KMS-11 (cell line): ENCODE results near the gene NPL.

ENCODE experiments used
- H2AFZ ChIP-seq: fragments of 200-600 bp; sonication (generic); 2 replicates; pipeline ENCODE4 v1.6.1; 2016; ENCODE audit warnings: antibody characterized with exemption, mixed run types, low read depth
- H3K27ac ChIP-seq: fragments of 200-600 bp; sonication (generic); 2 replicates; pipeline ENCODE4 v1.6.1; 2016; ENCODE audit warnings: mild to moderate bottlenecking, mixed run types
- H3K27me3 ChIP-seq: fragments of 200-600 bp; sonication (generic); 2 replicates; pipeline ENCODE4 v1.6.1; 2017; ENCODE audit warnings: mild to moderate bottlenecking, low read depth, mixed run types, moderate library complexity; ENCODE audit not compliant: insufficient read depth
- H3K36me3 ChIP-seq: fragments of 200-600 bp; sonication (generic); 2 replicates; pipeline ENCODE4 v1.6.1; 2017; ENCODE audit warnings: mild to moderate bottlenecking, mixed run types; ENCODE audit not compliant: insufficient read depth
- H3K4me1 ChIP-seq: fragments of 200-600 bp; sonication (generic); 2 replicates; pipeline ENCODE4 v1.6.1; 2016; ENCODE audit warnings: mild to moderate bottlenecking, low read depth, mixed run types; ENCODE audit not compliant: poor library complexity, severe bottlenecking
- H3K4me2 ChIP-seq: fragments of 200-600 bp; sonication (generic); 2 replicates; pipeline ENCODE4 v1.7.0; 2016; ENCODE audit warnings: mild to moderate bottlenecking, mixed run types
- H3K4me3 ChIP-seq: fragments of 200-600 bp; sonication (generic); IDR thresholded peaks from 2 replicates; pipeline ENCODE4 v1.6.1; 2017; ENCODE audit warnings: low read depth, low read length, mixed read lengths; ENCODE audit not compliant: insufficient read depth
- H3K79me2 ChIP-seq: fragments of 200-600 bp; sonication (generic); 2 replicates; pipeline ENCODE4 v1.6.1; 2016; ENCODE audit warnings: low read depth, mixed run types; ENCODE audit not compliant: insufficient read depth
- H3K9ac ChIP-seq: fragments of 200-600 bp; sonication (generic); 2 replicates; pipeline ENCODE4 v1.6.1; 2016; ENCODE audit warnings: mild to moderate bottlenecking, mixed run types
- H4K20me1 ChIP-seq: fragments of 200-600 bp; sonication (generic); 2 replicates; pipeline ENCODE4 v1.6.1; 2016; ENCODE audit warnings: mild to moderate bottlenecking, mixed run types; ENCODE audit not compliant: insufficient read depth
- CTCF ChIP-seq: fragments of 200-600 bp; sonication (generic); conservative IDR thresholded peaks from 2 replicates; pipeline ENCODE4 v1.6.1; 2017; ENCODE audit warnings: low read depth, mild to moderate bottlenecking, antibody characterized with exemption, low read length, moderate library complexity, mixed read lengths

Gene NPL

GRCh38 chr1:182803846-182804245, 14.3 kb downstream of the NPL start:
- no peaks in the 10 kb centered on the region for H3K79me2 ChIP-seq
- no peak overlapping the region for H3K4me3 ChIP-seq
- H4K20me1 ChIP-seq, result no peaks in the 10 kb centered on the region
- H3K36me3 ChIP-seq, result no peaks in the 10 kb centered on the region
- H3K4me2 ChIP-seq, result no peak overlapping the region
- no peak for TF ChIP-seq CTCF
- H3K9ac ChIP-seq, result no peak overlapping the region
- no peak overlapping the region for H3K27ac ChIP-seq
- H3K4me1 ChIP-seq, result no peaks in the 10 kb centered on the region
- H2AFZ ChIP-seq, result no peak overlapping the region
- H3K27me3 ChIP-seq, result no peaks in the 10 kb centered on the region

GRCh38 chr1:182806015-182806678, 16.6 kb downstream of the NPL start:
- H3K36me3 ChIP-seq, result no peaks in the 10 kb centered on the region
- no peak overlapping the region for H2AFZ ChIP-seq
- H3K4me2 ChIP-seq, result no peak overlapping the region
- no peaks in the 10 kb centered on the region for H3K79me2 ChIP-seq
- H3K27me3 ChIP-seq, result no peaks in the 10 kb centered on the region
- H3K27ac ChIP-seq, result no peak overlapping the region
- no peaks in the 10 kb centered on the region for H4K20me1 ChIP-seq
- no peaks in the 10 kb centered on the region for H3K4me1 ChIP-seq
- no peak overlapping the region for H3K9ac ChIP-seq
- no peak for TF ChIP-seq CTCF
- H3K4me3 ChIP-seq, result no peak overlapping the region

- H3K4me2 ChIP-seq, result no peak overlapping the region
- no peaks in the 10 kb centered on the region for H3K4me1 ChIP-seq
- no peaks in the 10 kb centered on the region for H3K79me2 ChIP-seq
- H2AFZ ChIP-seq, result no peak overlapping the region
- TF ChIP-seq CTCF, result no peak
- no peak overlapping the region for H3K27ac ChIP-seq
- no peaks in the 10 kb centered on the region for H4K20me1 ChIP-seq
- no peaks in the 10 kb centered on the region for H3K27me3 ChIP-seq
- H3K4me3 ChIP-seq, result no peak overlapping the region
- H3K9ac ChIP-seq, result no peak overlapping the region
- no peaks in the 10 kb centered on the region for H3K36me3 ChIP-seq
Measured at GRCh38 chr1:182807907-182808306, 18.3 kb downstream of the NPL start.

GRCh38 chr1:182809414-182809957, 19.9 kb downstream of the NPL start:
- no peak overlapping the region for H3K4me3 ChIP-seq
- no peaks in the 10 kb centered on the region for H3K27me3 ChIP-seq
- no peak for TF ChIP-seq CTCF
- H4K20me1 ChIP-seq, result no peaks in the 10 kb centered on the region
- no peak overlapping the region for H3K9ac ChIP-seq
- H3K27ac ChIP-seq, result no peak overlapping the region
- H2AFZ ChIP-seq, result no peak overlapping the region
- no peak overlapping the region for H3K4me2 ChIP-seq
- no peaks in the 10 kb centered on the region for H3K79me2 ChIP-seq
- H3K4me1 ChIP-seq, result no peaks in the 10 kb centered on the region
- no peaks in the 10 kb centered on the region for H3K36me3 ChIP-seq
